ENCODE data around the gene CFAP251. TPM values are rescaled to one million over a fixed set of nuclear protein-coding genes. Genes with fewer than 3 reads are reported as not detected.

CFAP251 gene
- total RNA-seq, 1 donor from 2014 or later: 0.99 TPM

GRCh38 chr12:121996945-121997612 is 78.7 kb downstream of the CFAP251 start:
- no peak for DNase-seq (ENCODE audit: low read depth)

DNA sequence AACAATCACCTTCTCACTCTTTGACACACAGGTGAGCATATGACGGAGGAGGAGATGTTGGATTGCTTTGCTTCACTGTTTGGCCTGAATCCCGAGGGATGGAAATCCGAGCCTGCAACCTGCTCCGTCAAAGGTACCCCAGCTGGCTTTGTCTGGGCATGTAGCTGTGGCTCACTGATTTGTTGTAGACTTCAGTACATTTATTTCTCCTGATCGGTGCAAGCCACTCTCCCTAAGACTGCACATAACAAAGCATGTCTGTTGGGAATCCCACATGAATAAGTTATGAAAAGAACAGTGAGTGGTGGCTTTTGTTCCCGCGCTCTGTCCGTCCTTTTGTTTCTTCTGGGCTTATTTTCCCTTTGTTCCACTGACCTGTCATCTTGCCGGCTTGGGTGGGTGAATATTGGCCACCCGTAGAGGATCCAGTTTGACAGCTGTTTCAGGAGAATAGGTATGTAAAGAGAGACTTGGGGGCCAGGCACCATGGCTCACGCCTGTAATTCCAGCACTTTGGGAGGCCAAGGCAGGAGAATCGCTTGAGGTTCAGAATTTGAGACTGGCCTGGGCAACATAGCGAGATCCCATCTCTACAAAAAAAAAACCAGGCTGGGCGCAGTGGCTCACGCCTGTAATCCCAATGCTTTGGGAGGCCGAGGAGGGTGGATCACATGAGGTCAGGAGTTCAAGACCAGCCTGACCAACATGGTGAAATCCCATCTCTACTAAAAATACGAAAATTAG is 83.2 kb downstream of the CFAP251 start:
- DNase-seq (ENCODE audit: low read depth): no peak

DNA sequence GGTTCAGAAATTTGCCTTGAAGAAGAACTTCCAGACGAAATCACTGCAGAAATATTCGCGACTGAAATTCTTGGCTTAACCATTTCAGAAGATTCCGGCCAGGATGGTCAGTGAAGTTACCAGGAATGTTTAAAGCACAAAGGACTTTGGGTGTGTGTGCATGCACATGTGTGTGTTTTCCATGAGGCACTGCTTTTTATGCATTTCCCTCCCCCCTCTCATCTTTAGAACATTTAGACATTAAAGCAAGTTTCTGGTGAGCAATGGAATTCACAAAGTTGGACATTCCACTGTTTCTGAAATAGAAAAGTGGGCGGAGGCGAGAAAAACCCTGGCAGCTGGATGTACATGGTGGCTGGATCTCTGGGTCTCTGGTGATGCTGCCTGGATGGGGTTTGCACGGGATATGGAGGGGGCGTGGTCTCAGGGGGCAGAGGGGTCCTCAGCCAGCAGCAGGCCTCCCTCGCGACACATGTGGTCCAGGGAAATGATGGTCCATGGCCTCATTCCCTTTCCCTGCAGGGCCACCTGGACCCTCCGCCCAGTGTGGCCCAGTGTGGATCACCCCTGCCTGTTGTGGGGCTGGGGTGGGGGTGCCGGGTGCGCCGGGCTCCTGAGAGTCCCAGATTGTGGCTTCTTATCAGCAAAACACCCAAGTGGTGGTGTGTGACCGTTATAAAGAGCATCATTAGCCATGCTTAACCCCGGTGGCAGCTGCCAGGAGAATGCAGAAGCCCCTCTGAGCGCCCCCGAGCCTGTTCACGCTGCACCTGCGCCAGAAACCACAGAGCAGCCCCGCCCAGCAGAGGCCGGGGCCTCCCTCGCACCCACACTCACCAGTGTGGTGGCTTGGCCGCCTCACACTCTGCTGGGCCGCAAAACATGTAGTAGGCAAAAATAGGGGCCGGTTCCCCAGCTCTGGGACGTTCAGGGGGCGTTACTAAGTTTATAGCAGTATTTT is 85.5 kb downstream of the CFAP251 start:
- DNase-seq (ENCODE audit: low read depth): peak; percentile 64

DNA sequence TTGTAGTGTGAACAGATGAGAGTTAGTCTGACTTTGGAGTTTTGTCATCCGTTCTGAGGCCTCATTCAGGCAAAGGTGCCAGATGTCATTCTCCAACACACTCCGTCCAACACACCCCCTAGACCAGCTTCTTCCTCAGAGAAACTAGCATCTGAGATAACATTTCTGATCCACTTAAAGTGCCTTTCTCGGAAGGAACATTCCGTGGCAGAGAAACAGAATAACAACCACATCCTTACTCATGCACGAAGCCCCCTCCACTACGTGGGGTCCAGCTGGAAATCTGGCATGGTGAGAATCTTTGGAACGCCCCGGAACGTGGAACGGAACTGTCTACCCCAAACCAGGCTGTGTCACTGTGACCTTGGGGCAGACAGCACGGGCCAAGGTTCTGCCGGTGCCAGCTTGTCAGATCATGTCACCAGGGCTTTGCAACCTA is 86.3 kb downstream of the CFAP251 start:
- peak; percentile 26 for DNase-seq (ENCODE audit: low read depth)

DNA sequence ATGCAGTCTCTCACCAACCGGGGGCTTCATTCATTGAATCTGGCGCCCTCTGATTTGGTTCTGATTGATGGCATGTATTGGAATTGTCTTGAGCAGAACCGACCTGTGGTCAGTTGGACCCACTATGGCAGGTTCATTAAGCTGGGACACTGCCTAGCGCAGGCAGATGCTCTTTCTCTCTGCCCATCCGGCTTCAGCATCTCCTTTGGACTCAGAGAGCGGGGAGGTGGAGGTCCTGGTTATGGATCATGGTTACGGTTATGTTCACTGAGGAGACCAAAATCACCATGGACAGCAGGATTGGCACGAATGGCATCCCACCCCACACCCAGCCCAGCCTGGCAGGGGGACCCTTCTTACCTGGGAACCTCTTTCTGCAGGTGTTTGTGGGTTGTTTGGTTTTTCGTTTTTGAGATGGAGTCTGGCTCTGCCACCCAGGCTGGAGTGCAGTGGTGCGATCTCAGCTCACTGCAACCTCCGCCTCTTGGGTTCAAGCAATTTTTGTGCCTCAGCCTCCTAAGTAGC is 86.9 kb downstream of the CFAP251 start:
- no peak for DNase-seq (ENCODE audit: low read depth)

DNA sequence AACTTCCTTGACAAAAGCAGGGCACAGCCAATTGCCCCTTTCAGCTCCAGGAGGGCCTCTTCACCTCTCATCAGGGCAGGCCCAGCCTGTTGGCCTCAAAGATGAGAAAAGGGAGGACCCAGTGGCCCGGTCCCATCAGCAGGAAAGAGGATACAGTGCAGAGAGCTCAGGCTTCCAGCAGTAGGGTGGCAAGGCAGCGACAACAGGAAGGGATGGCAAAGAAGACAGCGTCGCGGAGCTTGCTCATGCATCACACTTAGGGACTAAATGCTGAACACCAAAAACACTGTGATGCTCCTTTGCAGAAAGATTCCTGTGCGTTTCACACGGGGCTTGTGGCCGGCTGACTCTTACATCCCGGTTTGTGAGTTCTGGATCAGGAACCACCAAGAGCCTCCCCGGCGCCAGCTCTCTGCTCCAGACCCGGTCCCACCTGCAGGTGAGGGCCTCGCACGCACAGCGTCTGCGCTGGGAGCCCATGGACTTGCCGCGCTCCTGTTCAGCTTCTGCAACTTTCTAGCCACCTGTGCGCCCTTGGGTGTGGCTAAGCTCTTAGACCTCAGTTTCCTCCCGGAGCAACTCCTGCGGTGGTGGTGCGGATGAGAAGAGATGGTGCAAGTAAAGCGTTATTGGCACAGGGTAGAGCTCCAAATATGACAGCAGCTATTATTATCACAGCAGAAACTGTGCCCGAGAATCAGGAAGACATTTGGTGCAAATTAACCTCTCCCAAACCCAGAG is 88.0 kb downstream of the CFAP251 start:
- DNase-seq (ENCODE audit: low read depth): no peak

DNA sequence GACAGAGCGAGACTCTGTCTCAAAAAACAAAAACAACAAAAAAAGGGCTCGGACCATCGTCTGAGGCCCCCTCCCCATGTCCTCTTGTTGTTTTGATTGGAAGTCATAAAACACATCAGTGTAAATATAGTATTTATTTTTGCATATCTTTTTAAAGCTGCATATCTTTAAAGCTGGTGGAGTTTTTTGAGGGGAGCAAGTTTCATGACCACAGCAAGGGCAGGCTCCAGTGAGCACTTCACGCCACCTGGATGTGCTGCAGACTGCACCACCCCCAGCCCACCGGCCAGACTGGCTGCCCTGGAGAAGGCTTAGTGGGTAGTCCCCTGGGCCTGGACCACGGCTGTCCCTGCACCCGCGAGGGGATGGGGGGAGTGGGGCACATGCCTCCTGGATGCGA is 91.3 kb downstream of the CFAP251 start:
- DNase-seq (ENCODE audit: low read depth): no peak

GRCh38 chr12:122012184-122012583 is 93.8 kb downstream of the CFAP251 start:
- no peak for DNase-seq (ENCODE audit: low read depth)

DNA sequence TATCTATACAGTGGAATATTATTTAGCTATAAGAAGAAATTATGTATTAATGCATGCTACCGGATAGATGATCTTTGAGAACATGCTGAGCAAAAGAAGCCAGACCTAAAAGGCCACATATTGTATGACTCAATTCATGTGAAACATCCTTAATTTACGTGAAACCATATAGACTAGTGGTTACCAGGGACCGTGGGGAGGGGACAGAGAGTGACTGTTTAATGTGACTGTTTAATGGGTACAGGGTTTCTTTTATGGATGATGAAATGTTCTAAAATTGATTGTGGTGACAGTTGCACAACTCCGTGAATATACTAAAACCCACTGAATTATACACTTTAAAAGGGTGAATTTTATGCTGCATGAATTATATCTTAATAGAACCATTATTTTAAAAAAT is 94.7 kb downstream of the CFAP251 start:
- DNase-seq (ENCODE audit: low read depth): no peak

- no peak for DNase-seq (ENCODE audit: low read depth)
Measured at GRCh38 chr12:122013791-122014590, 95.6 kb downstream of the CFAP251 start.

DNA sequence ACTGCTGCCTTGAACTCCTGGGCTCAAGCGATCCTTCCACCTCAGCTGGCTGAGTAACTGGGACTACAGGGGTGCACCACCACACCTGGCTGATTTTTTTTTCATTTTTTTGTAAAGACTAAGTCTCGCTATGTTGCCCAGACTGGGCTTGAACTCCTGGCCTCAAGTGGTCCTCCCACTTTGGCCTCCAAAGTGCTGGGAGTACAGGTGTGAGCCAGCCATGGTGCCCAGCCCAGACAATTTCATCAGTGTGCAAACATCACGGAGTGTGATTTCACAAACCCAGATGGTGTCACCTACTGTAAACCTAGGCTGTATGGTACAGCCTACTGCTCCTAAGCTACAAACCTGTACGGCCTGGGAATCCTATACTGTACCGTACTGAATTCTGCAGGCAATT is 96.4 kb downstream of the CFAP251 start:
- DNase-seq (ENCODE audit: low read depth): no peak

GRCh38 chr12:122018457-122018856 is 100.1 kb downstream of the CFAP251 start:
- DNase-seq (ENCODE audit: low read depth): no peak

GRCh38 chr12:122018937-122019336 is 100.5 kb downstream of the CFAP251 start:
- DNase-seq (ENCODE audit: low read depth): no peak

DNA sequence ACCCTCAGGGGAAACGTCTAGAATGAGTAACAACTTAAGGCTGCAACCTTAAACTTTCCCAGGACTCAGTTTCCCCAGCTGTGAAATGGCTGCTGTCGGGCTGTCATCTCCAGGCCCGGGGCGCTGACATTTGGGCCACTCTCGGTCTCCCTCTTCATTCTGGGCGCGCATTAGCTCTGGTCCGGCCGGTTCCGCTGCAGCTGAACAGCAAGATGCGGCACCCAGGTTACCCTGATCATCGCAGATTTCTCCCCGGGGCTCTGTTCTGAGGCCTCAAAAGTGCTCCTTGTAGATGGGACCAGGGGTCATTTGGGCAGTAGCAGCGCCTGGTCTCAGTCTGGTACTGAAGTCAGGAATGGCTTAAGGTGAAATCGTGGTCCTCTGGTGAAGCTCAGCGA is 102.4 kb downstream of the CFAP251 start:
- DNase-seq (ENCODE audit: low read depth): no peak

- DNase-seq (ENCODE audit: low read depth): peak; percentile 34
Measured at GRCh38 chr12:122021193-122021821, 102.9 kb downstream of the CFAP251 start.

GRCh38 chr12:122021822-122022392 is 103.5 kb downstream of the CFAP251 start, which contains the start of gene BCL7A:
Gene BCL7A, plus strand, starts transcription at chr12:122021884. Its CDS starts 208 bp downstream, at chr12:122022092.
- peak; percentile 84 for DNase-seq (ENCODE audit: low read depth)

- peak; percentile 40 for DNase-seq (ENCODE audit: low read depth)
Measured at GRCh38 chr12:122022393-122023338, 104.3 kb downstream of the CFAP251 start.

Data from myocyte (in vitro differentiated cells).